GM10248 (cell line): ENCODE measurements around the gene RGS19.

Experiments used
- CTCF ChIA-PET: fragments of 300-600 bp; sonication (Branson Sonifier 250); formaldehyde crosslinking; extraction: SDS; loops from one replicate; lab custom pipeline; 2021; ENCODE audit warnings: antibody characterized with exemption; lab: Yijun Ruan, JAX
- POLR2A ChIA-PET: fragments of 350-650 bp; sonication (Branson Sonifier 250); formaldehyde crosslinking; extraction: SDS; loops from one replicate; lab custom pipeline; 2020; ENCODE audit warnings: antibody characterized with exemption; lab: Yijun Ruan, JAX
- DNase-seq: peaks from one replicate; pipeline ENCODE4 v3.0.0; 2012; ENCODE audit errors: extremely low spot score
- CTCF ChIP-seq: IDR thresholded peaks from 2 replicates; pipeline ENCODE4 v1.5.1; 2012; ENCODE audit warnings: mild to moderate bottlenecking, low read depth; ENCODE audit errors: extremely low read depth, missing control alignments, control extremely low read depth

Gene RGS19

GRCh38 chr20:64029293-64030117 lies 49.8 kb downstream of the RGS19 start:
- CTCF ChIA-PET: interaction anchor here (0.8 to 3.1 kb wide), 2 partner anchors 9 to 28 kb away, joined by 4 to 31 read pairs; partner anchors contain the start of gene C20orf204

GRCh38 chr20:64027981-64028685 lies 51.2 kb downstream of the RGS19 start:
- POLR2A ChIA-PET: interaction anchor here (1.1 to 1.7 kb wide), 2 partner anchors 8 to 28 kb away, joined by 3 to 8 read pairs; partner anchors contain the start of gene C20orf204
- CTCF ChIA-PET: interaction anchor here (1.0 to 3.1 kb wide), 5 partner anchors 10 to 50 kb away, joined by 3 to 31 read pairs (median 3); partner anchors contain the start of genes C20orf204 and SAMD10
- TF ChIP-seq CTCF: no peak
- DNase-seq: no peak

More at GRCh38 chr20:64029293-64030117, 49.8 kb downstream of the RGS19 start:
- DNase-seq: no peak
- no peak for TF ChIP-seq CTCF
- POLR2A ChIA-PET: no interaction called here

- no peak for TF ChIP-seq CTCF
- POLR2A ChIA-PET: no interaction called here
- DNase-seq: no peak
- CTCF ChIA-PET: interaction anchor here (1.4 to 2.1 kb wide), 3 partner anchors 13 to 52 kb away, joined by 3 to 9 read pairs (median 7); no protein-coding TSS in a partner anchor
Observed at GRCh38 chr20:64025826-64026412, 53.4 kb downstream of the RGS19 start.

GRCh38 chr20:64025101-64025825 lies 54.1 kb downstream of the RGS19 start:
- POLR2A ChIA-PET: no interaction called here
- TF ChIP-seq CTCF: no peak
- no peak for DNase-seq
- CTCF ChIA-PET: interaction anchor here (1.4 to 2.1 kb wide), 2 partner anchors 14 to 42 kb away, joined by 3 to 9 read pairs; no protein-coding TSS in a partner anchor

- no peak for TF ChIP-seq CTCF
- no peak for DNase-seq
- POLR2A ChIA-PET: no interaction called here
- CTCF ChIA-PET: interaction anchor here (1.4 to 2.1 kb wide), 2 partner anchors 14 to 41 kb away, joined by 3 to 9 read pairs; no protein-coding TSS in a partner anchor
Observed at GRCh38 chr20:64024141-64024990, 55.0 kb downstream of the RGS19 start.
